ENCODE data around the gene GFER.

GFER gene

GRCh38 chr16:1991948-1992703, 8.1 kb downstream of the GFER start:
- no peak for DNase-seq

- no peak for DNase-seq
Observed at GRCh38 chr16:1992704-1993317, 8.8 kb downstream of the GFER start.

DNA sequence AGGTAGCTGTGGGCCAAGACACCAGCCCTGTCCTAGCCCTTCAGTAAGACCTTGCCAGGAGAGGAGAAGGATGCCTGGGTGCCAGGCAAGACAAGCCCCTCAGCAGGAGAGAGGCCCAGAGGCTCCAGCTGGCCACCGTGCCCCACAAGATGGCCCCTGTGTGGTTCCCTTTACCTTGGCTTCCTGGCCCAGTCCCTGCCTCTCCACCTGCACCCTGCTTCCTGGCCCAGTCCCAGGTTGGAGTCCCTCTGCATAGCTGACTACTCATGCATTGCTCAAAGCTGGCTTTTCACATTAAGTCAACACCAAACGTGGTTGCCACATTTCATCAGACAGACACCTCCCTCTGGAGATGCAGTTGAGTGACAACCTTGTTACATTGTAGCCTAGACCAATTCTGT, 9.7 kb downstream of the GFER start:
- no peak for DNase-seq

DNA sequence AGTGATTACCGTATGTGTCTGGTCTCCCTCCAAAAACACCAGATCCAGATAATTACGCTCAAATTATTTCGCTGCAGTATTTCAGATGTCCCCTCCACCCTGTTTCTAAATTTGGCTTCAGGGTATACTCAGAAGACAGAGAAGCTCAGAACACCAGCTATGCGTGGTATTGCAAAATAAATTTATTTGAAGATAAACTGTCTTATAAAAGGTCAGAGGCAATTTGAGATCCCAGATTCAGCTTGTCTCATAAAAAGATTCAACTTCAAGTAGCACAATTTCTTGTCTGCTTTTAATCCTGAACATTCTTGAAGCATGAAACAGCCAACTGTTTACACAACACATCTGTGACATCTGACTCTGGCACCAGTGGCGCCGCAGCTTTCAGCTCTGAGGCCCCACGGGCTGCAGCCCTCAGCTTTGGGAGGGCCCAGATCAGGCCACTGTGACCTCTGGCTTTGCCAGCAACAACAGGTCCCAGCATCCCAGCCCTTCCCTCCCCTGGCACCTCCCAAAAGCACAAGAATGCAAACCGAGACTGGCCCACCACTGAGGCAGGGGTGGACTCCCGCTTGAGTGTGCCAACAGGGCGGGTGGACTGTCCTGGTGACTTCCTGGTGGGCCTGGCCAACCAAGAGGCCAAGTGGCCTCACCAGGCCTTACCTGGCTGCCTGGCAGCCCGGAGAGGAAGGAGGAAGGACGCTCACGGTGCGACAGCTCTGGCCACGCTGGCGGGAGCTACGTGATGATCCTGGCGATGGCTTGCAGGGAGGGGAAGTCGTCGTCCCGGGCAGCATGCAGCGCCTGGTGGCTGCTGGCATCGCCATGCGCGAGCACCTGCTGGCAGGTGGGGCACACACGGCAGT, 13.7 kb downstream of the GFER start:
- no peak for DNase-seq

GRCh38 chr16:1998360-1998835, 14.4 kb downstream of the GFER start:
- no peak for DNase-seq

DNA sequence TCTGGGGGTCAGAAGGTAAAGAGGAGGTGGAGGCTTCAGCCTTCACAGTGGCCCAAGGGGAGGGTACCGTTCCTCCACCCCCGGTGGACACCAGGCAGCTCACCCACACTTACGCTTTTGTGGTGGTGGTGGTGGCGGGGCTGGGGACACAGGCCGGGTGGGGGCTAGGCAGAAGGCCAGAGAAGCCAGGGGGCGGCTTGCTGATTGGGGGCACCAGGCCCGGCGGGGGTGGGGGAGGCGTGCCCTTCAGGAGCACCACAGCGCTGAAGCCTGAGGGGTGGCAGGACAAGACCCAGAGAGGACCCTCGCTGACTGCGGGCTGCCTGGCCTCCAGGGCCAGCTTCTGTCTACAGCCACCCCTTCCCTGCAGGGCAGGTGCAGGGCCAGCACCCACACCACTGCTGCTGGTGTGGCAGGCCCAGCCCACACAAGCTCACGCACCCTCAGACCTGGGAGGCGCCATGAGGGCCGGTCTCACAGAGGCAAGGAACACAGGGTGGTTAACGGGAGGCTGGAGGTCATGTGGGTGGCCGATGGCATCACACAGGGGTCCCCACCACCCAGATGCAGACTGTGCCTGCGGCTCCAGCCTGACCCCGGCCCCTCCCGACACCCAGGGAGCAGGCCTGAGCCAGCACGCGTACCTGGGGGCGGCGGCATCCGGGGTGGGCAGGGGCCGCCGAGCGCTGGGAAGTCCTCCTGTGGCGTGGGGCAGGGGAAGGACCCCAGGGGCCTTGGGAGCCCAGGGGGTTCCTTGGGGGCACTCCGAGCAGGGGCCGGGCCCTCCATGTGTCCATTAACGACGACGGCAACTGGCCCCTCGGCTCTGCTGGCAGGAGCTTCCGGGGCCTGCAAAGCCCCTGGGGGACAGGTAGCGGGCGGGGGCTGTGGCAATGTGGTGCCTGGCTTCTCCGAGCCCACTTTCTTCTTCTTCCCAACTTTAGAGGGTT, 15.1 kb downstream of the GFER start:
- DNase-seq = no peak

DNA sequence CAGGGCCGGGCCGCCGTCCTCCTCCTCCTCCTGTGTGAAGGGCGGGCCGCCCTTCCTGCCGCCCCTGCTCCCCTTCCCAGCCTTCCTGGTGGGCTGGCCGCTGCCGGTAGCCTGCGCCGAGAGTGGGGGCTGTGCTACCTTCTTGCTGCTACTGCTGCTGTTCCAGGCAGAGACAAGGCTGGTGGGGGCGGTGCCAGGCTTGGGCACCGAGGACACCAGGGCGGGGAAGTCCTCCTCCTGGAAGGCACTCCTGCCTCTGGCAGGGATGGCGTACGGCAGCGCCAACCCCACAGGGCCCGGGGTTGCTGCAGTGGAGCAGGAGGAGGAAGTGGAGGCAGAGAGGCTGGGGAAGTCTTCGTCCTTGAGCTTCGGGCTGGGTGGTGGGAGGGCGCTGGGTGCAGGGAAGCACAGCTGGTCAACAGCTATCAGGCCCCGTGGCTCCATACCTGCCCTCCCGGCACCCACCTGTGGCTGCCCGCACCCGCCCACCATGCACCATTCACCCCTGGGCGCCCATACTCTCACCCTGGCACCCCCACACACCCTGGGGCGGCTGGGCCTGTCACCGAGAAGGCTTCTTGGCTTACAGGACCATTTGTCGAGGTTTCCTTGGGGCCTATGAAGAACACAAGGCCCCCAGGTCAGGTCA, 16.0 kb downstream of the GFER start:
- no peak for DNase-seq

DNA sequence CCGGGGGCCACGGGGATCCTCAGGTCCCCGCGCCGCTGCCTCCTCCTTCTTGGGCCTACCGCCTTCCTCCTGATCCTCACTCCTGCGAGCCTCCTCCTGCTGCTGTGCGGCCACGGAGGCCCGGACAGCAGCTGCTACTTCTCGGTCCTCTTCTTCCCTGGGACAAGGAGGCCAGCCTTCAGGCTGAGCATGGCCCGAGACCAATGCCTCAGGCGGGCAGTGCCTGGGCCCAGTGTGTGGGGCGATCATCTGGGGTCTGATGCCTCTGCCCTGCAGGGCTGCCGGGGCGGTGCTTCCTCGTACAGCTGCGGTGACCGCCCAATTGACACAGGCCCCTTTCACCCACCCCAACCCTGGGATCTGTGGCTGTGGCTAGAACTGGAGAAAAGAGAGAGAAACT, 17.0 kb downstream of the GFER start:
- no peak for DNase-seq

GRCh38 chr16:2001456-2002355, 17.7 kb downstream of the GFER start:
- DNase-seq = no peak

DNA sequence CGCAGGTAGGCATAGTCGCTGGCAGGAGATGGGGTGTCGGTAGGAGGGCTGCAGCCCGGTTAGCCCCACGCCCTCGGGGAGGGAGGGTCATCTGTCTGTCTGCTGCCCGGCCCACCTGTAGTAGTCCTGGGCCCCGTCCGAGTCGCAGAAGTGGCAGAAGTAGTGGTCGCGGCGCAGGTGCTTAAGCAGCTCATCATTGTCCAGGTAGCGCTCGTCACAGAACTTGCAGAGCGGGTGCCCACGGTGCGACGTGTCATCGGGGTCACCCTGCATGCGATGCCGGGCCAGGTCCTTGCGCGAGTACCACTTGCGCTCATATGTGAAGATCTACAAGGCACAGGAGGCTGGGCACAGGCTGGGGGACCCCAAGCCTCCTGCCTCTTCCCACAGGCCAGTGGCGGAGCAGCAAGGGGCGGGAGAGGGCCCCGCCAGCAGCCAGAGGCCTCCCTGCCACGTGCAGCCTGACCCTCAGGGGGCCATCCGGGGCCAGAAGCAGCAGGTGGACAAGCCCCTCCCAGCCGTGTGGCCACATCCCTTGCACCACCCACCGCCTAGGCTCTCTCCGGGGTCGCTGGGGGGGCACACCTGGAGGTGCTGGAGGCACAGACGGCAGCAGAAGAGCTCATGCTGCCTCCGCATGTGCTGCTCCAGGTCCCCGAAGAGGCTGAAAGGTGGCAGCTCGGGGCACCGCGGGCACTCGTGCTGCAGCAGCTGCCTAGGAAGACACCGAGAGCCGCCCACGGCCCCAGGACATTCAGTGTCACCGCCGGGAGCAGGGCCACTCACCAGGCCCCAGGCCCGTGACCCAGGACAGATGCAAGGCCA, 18.6 kb downstream of the GFER start:
- no peak for DNase-seq

DNA sequence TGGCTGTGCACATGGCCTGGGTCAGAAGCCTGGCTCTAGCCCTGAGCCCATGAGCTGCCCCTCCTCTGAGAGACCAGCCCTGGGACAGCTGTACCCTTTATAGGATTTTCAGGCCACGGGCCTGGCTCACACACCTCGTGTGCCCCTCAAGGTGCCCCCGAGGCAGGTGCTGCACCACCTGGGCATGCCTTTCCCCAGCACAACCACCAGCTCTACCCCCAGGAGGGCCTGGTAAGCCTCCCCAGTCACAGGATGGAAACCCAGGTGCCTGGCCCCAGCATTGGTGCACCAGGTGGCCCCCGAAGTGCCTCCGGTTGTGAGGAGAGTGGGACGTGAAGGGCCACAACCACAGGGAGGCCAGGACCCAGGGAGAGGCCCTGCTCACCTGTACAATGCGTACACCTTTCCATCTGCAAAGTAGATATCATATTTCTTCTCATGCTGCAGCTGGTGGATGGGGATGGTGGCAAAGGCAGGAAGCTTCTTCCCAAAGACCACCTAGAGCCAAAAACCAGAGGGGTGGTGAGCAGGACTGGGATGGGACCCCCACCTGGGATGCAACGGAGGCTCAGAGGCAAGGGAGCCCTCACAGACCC, 19.3 kb downstream of the GFER start:
- no peak for DNase-seq

DNA sequence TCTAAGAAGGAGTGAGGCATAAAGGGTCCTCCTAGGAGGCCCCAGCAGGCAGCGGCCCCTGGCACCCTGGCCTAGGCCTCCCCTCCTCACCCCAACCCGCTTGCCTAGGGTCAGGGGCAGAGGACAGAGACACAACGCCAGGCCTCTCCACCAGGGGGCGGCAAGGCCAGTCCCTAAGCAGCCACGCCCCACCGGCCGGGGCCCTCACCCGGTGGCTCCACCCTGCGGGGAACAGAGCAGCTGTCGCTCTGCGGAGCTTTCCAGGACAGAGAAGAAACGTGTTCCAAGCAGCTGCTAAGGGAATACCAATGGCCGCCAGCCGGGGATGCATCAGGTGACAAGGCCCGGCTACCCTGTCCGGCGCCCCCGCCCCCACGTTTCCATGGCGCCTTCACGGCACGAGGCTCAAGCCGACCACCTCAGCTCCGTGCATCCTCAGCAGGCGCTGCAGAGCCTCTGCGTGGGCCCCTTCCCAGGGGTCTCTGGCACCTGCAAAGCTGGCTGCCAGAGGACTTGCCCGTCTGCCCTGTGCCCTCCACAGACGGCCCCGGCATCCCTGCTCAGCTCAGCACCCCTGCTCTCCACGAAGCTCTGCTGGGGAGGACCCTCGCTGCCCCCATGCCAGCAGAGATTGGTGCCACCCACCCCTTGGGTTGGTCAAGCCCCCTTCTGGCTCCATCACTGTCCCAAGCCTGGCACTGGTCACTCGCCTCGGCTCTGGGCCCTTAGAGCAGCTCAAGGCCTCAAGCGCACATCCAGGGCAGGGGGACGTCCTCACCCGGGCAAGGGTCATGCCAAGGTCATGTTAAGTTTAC, 20.0 kb downstream of the GFER start:
- peak; percentile 91 to 96 for DNase-seq

DNA sequence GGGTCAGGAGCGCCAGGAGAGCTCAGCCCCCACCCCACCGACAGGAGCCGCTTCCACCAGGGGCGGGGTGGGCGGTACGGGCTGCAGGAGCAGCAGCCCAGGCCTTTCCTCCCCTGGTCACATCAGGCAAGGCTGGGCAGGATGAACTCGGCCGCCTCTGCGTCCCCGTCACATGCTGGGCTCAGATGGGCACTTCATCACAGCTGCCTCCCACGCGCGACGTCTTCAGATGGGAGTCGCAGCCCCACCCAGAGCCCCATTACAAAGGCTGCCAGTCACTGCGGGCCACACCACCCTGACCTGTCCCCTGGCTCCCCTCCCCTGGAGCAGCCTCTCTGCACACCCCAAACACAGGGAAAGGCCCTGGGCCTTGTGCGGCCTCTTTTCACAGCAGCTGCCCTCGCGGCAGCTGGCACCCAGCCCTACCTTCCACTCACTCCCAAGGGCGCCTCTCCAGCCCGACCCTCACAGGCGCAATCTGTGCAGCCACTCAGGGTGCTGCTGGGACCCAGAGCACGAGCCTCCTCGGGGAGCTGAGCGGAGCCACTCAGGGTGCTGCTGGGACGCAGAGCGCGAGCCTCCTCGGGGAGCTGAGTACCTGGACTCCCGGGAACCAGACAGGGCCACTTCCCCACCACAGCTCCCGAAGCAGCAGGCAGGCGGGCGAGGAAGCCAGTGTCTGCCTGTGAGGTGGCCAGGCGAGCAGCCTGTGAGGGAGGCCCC, 21.0 kb downstream of the GFER start:
- peak in 1 of 2 experiments; percentile 34 for DNase-seq

- peak in 1 of 2 experiments; percentile 34 for DNase-seq
Observed at GRCh38 chr16:2005646-2006045, 21.7 kb downstream of the GFER start.

GRCh38 chr16:2006317-2006716, 22.3 kb downstream of the GFER start:
- no peak for DNase-seq

- no peak for DNase-seq
Observed at GRCh38 chr16:2007081-2007836, 23.3 kb downstream of the GFER start.

- no peak for DNase-seq
Observed at GRCh38 chr16:2008009-2008526, 24.1 kb downstream of the GFER start.

All from SHP77 (cell line).